Measurements from ENCODE around the gene TSHZ2.

TSHZ2 gene

DNA sequence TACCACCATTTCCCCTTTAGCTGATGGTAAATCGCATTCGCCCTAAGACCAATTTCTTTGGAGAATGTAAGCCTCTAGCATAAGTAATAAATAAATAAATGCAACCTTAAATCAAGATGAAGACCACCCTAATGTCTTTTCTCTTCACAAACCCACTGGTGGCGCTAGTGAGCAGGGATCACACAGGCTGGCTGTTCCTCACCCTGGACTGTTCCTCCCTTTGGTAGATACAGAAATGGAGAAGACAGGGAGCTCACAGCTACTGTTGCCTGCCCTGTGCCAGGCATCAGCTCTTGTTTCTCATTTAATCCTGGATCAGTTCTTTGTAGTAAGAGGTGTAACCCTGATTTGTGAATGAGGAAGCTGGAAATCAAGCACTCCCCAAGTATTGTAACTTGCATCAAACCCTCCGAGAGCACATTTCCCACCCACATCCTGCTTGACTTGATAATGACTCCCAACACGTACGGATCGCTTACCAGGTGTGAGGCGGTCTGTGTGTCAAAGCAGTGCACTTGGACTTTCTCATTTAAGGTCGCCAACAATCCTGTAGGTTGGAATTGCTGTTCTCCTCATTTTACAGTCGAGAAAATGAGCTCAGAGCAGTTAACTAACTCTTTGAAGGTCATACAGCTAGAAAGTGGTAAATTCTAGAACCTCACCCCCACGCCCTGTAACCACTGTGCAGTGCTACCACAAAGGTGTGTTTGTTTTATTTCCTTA is 236.1 kb downstream of the TSHZ2 start:
- no peak overlapping the region for H3K27ac ChIP-seq
- TF ChIP-seq CTCF (IDR thresholded peaks at IDR 0.05) (peak; percentile 18; the same call in 1 of the 2 replicates), ZFX (IDR thresholded peaks at IDR 0.05; ENCODE audit: borderline replicate concordance) (no peak)

GRCh38 chr20:53210041-53210440 is 237.9 kb downstream of the TSHZ2 start:
- TF ChIP-seq ZFX (IDR thresholded peaks at IDR 0.05; ENCODE audit: borderline replicate concordance), result no peak
- no peak for TF ChIP-seq CTCF (IDR thresholded peaks at IDR 0.05)
- no peak overlapping the region for H3K27ac ChIP-seq

- no peak for TF ChIP-seq ZFX (IDR thresholded peaks at IDR 0.05; ENCODE audit: borderline replicate concordance)
- TF ChIP-seq CTCF (IDR thresholded peaks at IDR 0.05), result no peak
- no peak overlapping the region for H3K27ac ChIP-seq
These were observed 238.8 kb downstream of the TSHZ2 start for GRCh38 chr20:53210931-53211330.

GRCh38 chr20:53212018-53212417 is 239.9 kb downstream of the TSHZ2 start:
- H3K27ac ChIP-seq, result no peak overlapping the region
- TF ChIP-seq CTCF (IDR thresholded peaks at IDR 0.05) (no peak), ZFX (IDR thresholded peaks at IDR 0.05; ENCODE audit: borderline replicate concordance) (no peak)

DNA sequence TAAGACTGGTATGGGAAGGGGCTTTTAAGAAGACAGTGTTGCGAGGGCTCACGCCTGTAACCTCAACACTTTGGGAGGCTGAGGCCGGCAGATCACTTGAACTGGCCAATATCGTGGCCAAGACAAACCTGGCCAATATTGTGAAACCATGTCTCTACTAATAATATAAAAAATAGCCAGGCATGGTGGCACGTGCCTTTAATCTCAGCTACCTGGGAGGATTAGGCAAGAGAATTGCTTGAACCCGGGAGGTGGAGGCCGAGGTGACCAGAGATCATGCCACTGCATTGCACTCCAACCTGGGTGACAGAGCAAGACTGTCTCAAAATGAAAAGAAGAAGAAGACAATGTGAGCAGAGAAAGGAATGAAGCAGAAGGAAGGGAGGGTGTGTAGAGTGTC is 242.2 kb downstream of the TSHZ2 start:
- H3K27ac ChIP-seq, result no peak overlapping the region
- TF ChIP-seq ZFX (IDR thresholded peaks at IDR 0.05; ENCODE audit: borderline replicate concordance) (no peak), CTCF (IDR thresholded peaks at IDR 0.05) (no peak)

DNA sequence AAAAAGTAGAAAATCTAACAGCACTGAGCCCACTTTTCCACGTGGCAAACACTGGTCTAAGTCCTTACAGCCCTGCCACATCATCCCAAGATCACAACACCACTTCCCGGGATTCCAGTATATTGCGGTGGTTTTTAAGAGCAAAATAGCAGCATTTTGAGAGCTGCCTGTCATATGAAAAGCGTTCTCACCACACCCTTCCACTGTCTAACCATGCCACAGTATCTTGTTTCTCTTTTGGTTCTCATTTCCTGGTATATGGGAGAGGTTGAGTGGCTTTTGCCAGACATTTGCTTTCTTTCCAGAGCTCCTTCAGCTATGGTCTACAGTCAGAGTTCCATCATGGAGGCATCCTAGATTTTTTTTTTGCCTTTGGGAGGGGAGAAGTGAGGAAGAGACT is 243.0 kb downstream of the TSHZ2 start:
- no peak for TF ChIP-seq ZFX (IDR thresholded peaks at IDR 0.05; ENCODE audit: borderline replicate concordance)
- TF ChIP-seq CTCF (IDR thresholded peaks at IDR 0.05), result no peak
- no peak overlapping the region for H3K27ac ChIP-seq

DNA sequence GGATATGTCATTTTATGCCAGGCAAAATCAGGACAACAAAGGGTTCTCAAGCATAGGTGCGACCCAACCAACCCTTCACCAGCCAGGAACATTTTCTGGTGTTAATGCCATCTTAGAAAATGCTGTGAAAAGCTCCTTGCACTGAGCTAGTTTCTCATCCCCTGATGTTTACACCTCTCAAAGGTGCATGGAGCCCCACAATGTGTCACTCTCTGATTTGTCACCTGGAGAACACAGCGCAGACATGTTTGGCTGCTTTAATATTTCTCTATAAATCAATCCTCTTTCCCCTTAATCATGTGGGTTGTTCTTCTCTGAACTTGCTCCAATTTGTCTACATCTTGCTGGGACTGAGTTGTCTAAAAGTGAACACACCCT is 244.3 kb downstream of the TSHZ2 start:
- TF ChIP-seq CTCF (IDR thresholded peaks at IDR 0.05) (no peak), ZFX (IDR thresholded peaks at IDR 0.05; ENCODE audit: borderline replicate concordance) (no peak)
- no peak overlapping the region for H3K27ac ChIP-seq
